Measurements from ENCODE around the gene ITGA1. TPM values are rescaled to one million over a fixed set of nuclear protein-coding genes. Genes with fewer than 3 reads are reported as not detected.

Gene ITGA1
- total and polyA plus RNA-seq, 2 of the 8 experiments (the other 6 are each of a cell fraction or from before 2014, with no cell fraction given): 2.3 to 9.0 TPM

GRCh38 chr5:52767766-52768480 lies 19.8 kb upstream of the ITGA1 start (continued):
- no peak for TF ChIP-seq RFX5 (IDR thresholded peaks at IDR 0.05; ENCODE audit: borderline replicate concordance, low read depth, low read length)
- TF ChIP-seq JUND (IDR thresholded peaks at IDR 0.05; ENCODE audit: low read length): no peak
- TF ChIP-seq ATF2 (IDR thresholded peaks at IDR 0.05; ENCODE audit: low read length): no peak
